Measurements from ENCODE around the gene MMP25.
"Not testable (repeated sequence)": the region's sequence is repeated elsewhere in the genome, so short reads cannot be mapped to it uniquely, and the experiment has no call there.

The MMP25 gene

DNA sequence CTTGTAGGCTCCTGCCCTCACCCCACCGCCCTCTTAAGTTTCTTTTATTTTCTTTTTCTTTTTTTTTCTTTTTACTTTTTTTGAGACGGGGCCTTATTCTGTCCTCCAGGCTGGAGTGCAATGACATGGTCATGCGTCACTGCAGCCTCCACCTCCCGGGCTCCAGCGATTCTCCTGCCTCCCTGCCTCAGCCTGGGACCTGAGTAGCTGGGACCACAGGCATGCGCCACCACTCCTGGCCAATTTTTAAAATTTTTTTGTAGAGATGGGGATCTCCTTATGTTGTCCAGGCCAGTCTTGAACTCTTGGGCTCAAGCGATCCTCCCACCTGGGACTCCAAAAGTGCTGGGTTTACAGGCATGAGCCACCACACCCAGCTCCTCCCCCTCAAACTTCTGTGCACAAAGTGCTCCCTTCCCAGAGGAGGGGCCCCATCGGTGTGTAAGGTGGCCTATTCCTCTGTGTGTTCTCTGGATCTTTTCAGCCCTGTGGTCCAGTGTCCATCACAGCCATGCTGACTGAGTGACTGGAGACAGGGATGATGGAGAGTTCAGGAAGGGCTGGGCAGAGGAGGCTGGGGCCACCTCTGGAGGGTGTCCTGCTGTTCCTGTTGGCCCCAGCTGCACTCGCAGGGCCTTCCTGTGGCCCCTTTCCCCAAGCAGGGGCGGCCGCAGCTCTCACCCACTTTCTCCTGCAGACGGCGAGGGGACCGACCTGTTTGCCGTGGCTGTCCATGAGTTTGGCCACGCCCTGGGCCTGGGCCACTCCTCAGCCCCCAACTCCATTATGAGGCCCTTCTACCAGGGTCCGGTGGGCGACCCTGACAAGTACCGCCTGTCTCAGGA, 10.2 kb downstream of the MMP25 start:
- no peak for FAIRE-seq

DNA sequence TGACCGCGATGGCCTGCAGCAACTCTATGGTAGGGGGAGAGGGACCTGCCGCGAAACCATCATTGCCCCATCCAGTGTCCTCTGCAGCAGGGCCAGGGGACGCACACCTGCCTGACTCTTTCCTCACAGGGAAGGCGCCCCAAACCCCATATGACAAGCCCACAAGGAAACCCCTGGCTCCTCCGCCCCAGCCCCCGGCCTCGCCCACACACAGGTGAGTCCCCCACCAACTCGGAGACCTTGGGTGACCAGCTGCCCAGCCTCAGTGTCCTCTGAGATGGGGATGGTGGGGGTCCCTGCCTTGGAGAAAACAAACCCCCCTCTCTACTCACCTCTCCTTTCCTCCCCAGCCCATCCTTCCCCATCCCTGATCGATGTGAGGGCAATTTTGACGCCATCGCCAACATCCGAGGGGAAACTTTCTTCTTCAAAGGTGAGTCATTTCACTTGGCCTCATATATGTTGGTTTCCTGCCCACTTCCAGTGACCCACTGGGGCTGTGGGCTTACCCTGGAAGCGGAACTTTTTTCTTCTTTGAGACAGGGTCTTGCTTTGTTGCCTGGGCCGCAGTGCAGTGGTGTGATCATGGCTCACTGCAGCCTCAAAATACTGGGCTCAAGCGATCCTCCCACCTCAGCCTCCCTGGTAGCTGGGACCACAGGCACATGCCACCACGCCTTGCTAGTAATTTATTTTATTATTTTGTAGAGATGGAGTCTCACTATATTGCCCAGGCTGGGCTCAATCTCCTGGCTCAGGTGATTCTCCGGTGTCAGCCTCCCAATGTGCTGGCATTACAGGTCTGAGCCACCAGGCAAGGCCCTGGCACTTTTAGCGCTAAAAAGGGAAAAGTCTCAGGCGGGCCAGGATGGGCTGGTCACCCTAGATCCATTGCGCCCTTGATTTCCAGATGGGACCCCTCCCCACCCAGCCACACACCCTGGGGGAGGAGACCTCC, 11.1 kb downstream of the MMP25 start:
- no peak for FAIRE-seq

DNA sequence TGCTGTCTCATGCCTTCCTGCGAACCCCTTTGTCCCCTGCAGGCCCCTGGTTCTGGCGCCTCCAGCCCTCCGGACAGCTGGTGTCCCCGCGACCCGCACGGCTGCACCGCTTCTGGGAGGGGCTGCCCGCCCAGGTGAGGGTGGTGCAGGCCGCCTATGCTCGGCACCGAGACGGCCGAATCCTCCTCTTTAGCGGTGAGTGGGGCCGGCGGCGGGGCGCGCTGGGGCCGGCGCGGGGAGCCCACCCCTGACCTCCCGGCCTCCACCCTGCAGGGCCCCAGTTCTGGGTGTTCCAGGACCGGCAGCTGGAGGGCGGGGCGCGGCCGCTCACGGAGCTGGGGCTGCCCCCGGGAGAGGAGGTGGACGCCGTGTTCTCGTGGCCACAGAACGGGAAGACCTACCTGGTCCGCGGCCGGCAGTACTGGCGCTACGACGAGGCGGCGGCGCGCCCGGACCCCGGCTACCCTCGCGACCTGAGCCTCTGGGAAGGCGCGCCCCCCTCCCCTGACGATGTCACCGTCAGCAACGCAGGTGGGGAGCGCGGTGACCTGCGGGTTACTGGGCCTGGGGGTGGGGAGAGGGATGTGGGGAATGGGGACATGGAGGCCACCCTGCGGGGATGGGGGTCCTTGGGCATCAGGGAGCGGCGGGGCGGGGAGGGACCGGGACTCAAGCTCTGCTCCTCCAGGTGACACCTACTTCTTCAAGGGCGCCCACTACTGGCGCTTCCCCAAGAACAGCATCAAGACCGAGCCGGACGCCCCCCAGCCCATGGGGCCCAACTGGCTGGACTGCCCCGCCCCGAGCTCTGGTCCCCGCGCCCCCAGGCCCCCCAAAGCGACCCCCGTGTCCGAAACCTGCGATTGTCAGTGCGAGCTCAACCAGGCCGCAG, 12.0 kb downstream of the MMP25 start:
- FAIRE-seq = no peak

DNA sequence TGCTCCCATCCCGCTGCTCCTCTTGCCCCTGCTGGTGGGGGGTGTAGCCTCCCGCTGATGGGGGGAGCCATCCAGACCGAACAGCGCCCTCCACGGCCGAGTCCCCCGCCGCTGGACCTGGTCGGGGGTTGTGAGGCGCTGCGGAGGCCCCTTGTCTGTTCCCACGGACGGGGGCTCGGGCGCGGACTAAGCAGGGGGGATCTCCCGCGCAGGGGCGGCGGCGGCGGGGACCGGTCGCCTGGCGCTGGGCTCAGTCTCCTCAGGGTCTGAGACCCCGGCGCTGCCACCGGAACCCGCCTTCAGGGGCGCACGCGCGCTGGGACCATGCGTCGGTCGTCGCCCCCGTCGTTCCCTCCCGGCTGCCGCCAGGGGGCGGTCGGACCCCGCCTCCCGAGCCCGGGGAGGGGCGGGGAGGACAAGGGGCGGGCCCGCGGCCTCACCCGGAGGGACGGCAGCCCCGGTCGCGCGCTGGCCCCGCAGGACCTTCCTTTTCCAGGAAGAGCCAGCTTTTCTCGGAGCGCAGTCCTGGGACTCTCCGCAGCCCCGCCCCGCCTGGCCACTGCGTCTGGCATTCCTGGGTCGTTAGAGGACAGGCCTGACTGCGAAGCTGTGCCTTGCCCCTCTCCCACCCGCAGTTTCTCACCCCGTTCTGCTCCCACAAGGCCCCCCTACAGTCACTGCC, 12.8 kb downstream of the MMP25 start:
- no peak for FAIRE-seq

- no peak for FAIRE-seq
Observed at GRCh38 chr16:3059723-3060242, 13.4 kb downstream of the MMP25 start.

DNA sequence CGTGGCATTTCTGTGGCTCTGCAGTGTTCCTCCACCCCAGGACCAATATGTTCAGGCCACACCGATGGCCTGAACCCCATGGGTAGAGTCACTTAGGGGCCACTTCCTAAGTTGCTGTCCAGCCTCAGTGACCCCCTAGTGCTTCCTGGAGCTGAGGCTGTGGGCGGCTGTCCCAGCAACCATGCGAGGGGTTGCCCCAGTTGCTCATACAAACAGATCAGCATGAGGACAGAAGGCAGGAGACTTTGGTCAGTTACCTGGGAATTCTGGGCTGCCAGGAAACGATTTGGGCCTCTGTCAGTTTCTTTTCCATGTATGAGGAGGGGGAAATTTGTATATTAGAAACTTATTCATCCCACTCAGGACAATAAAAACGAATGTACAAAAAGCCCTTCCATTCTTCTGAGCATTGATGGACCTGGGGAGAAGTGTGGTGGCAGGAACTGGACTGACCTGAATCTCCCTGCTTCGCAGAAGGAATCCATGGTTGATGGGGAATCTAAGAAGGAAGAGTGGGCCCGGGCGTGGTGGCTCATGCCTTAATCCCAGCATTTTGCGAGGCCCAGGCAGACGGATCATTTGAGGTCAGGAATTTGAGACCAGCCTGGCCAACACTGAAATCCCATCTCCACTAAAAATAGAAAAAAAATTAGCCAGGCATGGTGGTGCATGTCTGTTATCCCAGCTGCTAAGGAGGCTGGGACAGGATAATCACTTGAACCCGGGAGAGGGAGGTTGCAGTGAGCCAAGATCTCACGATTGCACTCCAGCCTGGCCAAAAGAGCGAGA, 14.2 kb downstream of the MMP25 start:
- no peak for FAIRE-seq

GRCh38 chr16:3062553-3062952, 16.2 kb downstream of the MMP25 start:
- FAIRE-seq = no peak

GRCh38 chr16:3063625-3064386, 17.4 kb downstream of the MMP25 start:
- no peak for FAIRE-seq

GRCh38 chr16:3065069-3065741, 18.8 kb downstream of the MMP25 start, which contains the start of gene IL32:
Gene IL32, plus strand, starts transcription at chr16:3065640. Its CDS starts 172 bp downstream, at chr16:3065812.
- no peak for FAIRE-seq

GRCh38 chr16:3065742-3066439, 19.5 kb downstream of the MMP25 start:
- FAIRE-seq = no peak

DNA sequence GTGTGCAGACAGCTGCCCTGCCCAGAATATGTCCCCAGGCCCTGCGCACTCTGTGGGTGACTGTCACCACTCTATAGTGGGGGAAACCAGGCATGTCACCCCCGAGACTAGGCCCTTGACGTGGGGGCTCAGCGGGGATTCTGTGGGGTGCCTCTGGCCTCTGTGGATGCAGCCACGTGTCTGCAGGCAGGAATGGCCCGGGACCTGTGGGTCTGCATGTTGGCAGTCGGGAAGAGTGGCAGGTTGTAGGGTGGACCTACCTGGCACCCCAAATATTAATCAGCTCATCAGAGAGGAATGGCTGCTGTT, 20.0 kb downstream of the MMP25 start:
- FAIRE-seq = no peak

GRCh38 chr16:3068487-3068886, 22.1 kb downstream of the MMP25 start:
- FAIRE-seq = no peak

GRCh38 chr16:3069146-3069545, 22.8 kb downstream of the MMP25 start:
- FAIRE-seq = not testable (repeated sequence)

- FAIRE-seq = no peak
Observed at GRCh38 chr16:3070608-3071111, 24.3 kb downstream of the MMP25 start.

GRCh38 chr16:3071655-3072054, 25.3 kb downstream of the MMP25 start:
- no peak for FAIRE-seq

DNA sequence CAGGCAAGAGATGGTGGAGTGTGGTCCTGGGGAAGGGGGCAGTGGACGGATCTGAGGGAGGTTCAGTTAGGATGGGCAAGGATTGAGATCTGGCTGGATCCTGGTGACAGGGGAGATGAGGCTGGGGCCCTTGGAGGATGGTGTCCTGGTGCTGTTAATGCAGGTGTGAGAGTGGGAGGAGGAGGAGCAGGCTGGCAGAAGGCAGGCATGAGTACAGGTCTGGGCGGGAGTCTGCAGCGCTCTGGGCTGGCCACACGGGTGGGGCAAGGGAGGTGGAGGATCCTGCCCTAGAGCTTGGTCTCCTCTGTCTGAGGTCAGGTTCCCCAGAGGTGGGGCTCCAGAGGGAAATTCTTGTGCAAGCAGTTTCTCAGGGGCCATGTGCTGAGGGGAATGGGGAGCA, 25.8 kb downstream of the MMP25 start:
- FAIRE-seq = not testable (repeated sequence)

- not testable (repeated sequence) for FAIRE-seq
Observed at GRCh38 chr16:3072576-3073263, 26.4 kb downstream of the MMP25 start.

DNA sequence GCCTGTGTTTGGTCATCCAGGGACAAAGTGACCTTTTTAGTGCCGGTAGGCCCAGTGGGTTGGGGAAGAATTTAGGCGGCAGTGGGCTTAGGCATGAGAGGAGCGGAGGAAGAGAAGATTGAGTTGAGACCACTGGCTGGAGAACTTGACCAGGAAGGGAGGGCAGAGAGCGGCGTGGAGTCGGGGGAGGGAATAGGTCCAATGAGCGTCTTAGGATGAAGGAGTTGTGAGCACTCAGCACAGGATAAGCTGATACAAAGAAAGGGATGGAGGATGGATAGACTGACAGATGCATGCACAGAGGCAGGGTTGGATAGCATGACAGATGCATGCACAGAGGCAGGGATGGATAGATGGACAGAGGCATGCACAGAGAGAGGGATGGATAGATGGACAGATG, 27.1 kb downstream of the MMP25 start:
- FAIRE-seq = no peak

Data from G401.6 (cell line).